Measurements from ENCODE around the gene ZBTB43.

Gene ZBTB43

GRCh38 chr9:126860757-126861466, 56.1 kb downstream of the ZBTB43 start:
- peak; percentile 59 for DNase-seq

- DNase-seq: peak; percentile 81
Observed at GRCh38 chr9:126861707-126862103, 56.9 kb downstream of the ZBTB43 start.

- DNase-seq: peak; percentile 88
Observed at GRCh38 chr9:126862104-126862761, 57.4 kb downstream of the ZBTB43 start.

GRCh38 chr9:126864771-126865170, 59.9 kb downstream of the ZBTB43 start:
- no peak for DNase-seq

- DNase-seq: no peak
Observed at GRCh38 chr9:126869368-126869767, 64.5 kb downstream of the ZBTB43 start.

- DNase-seq: peak; percentile 12
Observed at GRCh38 chr9:126872516-126872915, 67.7 kb downstream of the ZBTB43 start.

GRCh38 chr9:126874546-126875314, 69.9 kb downstream of the ZBTB43 start:
- peak; percentile 58 for DNase-seq

- no peak for DNase-seq
Observed at GRCh38 chr9:126875756-126876510, 71.1 kb downstream of the ZBTB43 start.

- DNase-seq: no peak
Observed at GRCh38 chr9:126876531-126876930, 71.7 kb downstream of the ZBTB43 start.

GRCh38 chr9:126877418-126877817, 72.6 kb downstream of the ZBTB43 start:
- DNase-seq: no peak

- no peak for DNase-seq
Observed at GRCh38 chr9:126879288-126879687, 74.4 kb downstream of the ZBTB43 start.

GRCh38 chr9:126880226-126880946, 75.5 kb downstream of the ZBTB43 start:
- DNase-seq: no peak

- no peak for DNase-seq
Observed at GRCh38 chr9:126880947-126881332, 76.1 kb downstream of the ZBTB43 start.

GRCh38 chr9:126882746-126883145, 77.9 kb downstream of the ZBTB43 start:
- DNase-seq: no peak

GRCh38 chr9:126883636-126884035, 78.8 kb downstream of the ZBTB43 start:
- DNase-seq: no peak

GRCh38 chr9:126885131-126885641, 80.3 kb downstream of the ZBTB43 start:
- no peak for DNase-seq

GRCh38 chr9:126886034-126886822, 81.4 kb downstream of the ZBTB43 start:
- no peak for DNase-seq

GRCh38 chr9:126886897-126887296, 82.1 kb downstream of the ZBTB43 start:
- DNase-seq: no peak

Data from OCI-M1 (cell line).